ENCODE data around the gene PTPN1. TPM values are rescaled to one million over a fixed set of nuclear protein-coding genes. Genes with fewer than 3 reads are reported as not detected.

The PTPN1 gene
- total RNA-seq, 1 donor from 2014 or later: 25.7 TPM

- Histone ChIP-seq H3K27me3 (ENCODE audit: low read depth) (no peaks in the 10 kb centered on the region), H3K4me3 (no peak overlapping the region), H3K4me1 (peaks cover 85% of the 10 kb centered on the region), H3K9me3 (replicated peaks) (no peaks in the 10 kb centered on the region), H3K36me3 (no peaks in the 10 kb centered on the region), H3K27ac (replicated peaks) (peak overlapping the region; percentile 0)
- intact Hi-C loops (cut with micrococcal nuclease): no loop called here
- no peak for DNase-seq
- no peak for TF ChIP-seq CTCF (IDR thresholded peaks at IDR 0.05; ENCODE audit: borderline replicate concordance)
These were observed 33.1 kb downstream of the PTPN1 start for GRCh38 chr20:50543326-50543725.

- TF ChIP-seq CTCF (IDR thresholded peaks at IDR 0.05; ENCODE audit: borderline replicate concordance): no peak
- H3K36me3 ChIP-seq: no peaks in the 10 kb centered on the region
- intact Hi-C loops (cut with micrococcal nuclease): no loop called here
- no peaks in the 10 kb centered on the region for H3K27me3 ChIP-seq (ENCODE audit: low read depth)
- H3K9me3 ChIP-seq (replicated peaks): no peaks in the 10 kb centered on the region
- H3K4me3 ChIP-seq: no peak overlapping the region
- DNase-seq: no peak
- H3K4me1 ChIP-seq: peaks cover 93% of the 10 kb centered on the region
- H3K27ac ChIP-seq (replicated peaks): no peak overlapping the region
These were observed 34.9 kb downstream of the PTPN1 start for GRCh38 chr20:50545126-50545525.

- Histone ChIP-seq H3K27me3 (ENCODE audit: low read depth) (no peaks in the 10 kb centered on the region), H3K36me3 (no peaks in the 10 kb centered on the region), H3K9me3 (replicated peaks) (no peaks in the 10 kb centered on the region), H3K27ac (replicated peaks) (peak overlapping the region; percentile 1), H3K4me1 (peaks cover 89% of the 10 kb centered on the region), H3K4me3 (no peak overlapping the region)
- intact Hi-C loops (cut with micrococcal nuclease): no loop called here
- no peak for DNase-seq
- no peak for TF ChIP-seq CTCF (IDR thresholded peaks at IDR 0.05; ENCODE audit: borderline replicate concordance)
These were observed 36.6 kb downstream of the PTPN1 start for GRCh38 chr20:50546729-50547314.

GRCh38 chr20:50547964-50548363 is 37.8 kb downstream of the PTPN1 start:
- Histone ChIP-seq H3K4me1 (peaks cover 78% of the 10 kb centered on the region), H3K27me3 (ENCODE audit: low read depth) (no peaks in the 10 kb centered on the region), H3K4me3 (no peak overlapping the region), H3K27ac (replicated peaks) (no peak overlapping the region), H3K9me3 (replicated peaks) (no peaks in the 10 kb centered on the region), H3K36me3 (no peaks in the 10 kb centered on the region)
- no peak for TF ChIP-seq CTCF (IDR thresholded peaks at IDR 0.05; ENCODE audit: borderline replicate concordance)
- intact Hi-C loops (cut with micrococcal nuclease): no loop called here
- no peak for DNase-seq

GRCh38 chr20:50548396-50548795 is 38.2 kb downstream of the PTPN1 start:
- intact Hi-C loops (cut with micrococcal nuclease): no loop called here
- no peaks in the 10 kb centered on the region for H3K9me3 ChIP-seq (replicated peaks)
- H3K27ac ChIP-seq (replicated peaks): no peak overlapping the region
- no peak for TF ChIP-seq CTCF (IDR thresholded peaks at IDR 0.05; ENCODE audit: borderline replicate concordance)
- peaks cover 73% of the 10 kb centered on the region for H3K4me1 ChIP-seq
- DNase-seq: no peak
- H3K27me3 ChIP-seq (ENCODE audit: low read depth): no peaks in the 10 kb centered on the region
- no peak overlapping the region for H3K4me3 ChIP-seq
- no peaks in the 10 kb centered on the region for H3K36me3 ChIP-seq

All from left ventricle myocardium inferior (tissue), 1 donor.